HG03139 (cell line): ENCODE results near the gene EFCAB5.
"Not testable (repeated sequence)": the region's sequence is repeated elsewhere in the genome, so short reads cannot be mapped to it uniquely, and the experiment has no call there.

Experiments used
- ATAC-seq: cut with Tn5 transposase; IDR thresholded peaks from one replicate; pipeline ENCODE4 v1.9.1; 2021; ENCODE audit not compliant: unreplicated experiment

EFCAB5 gene

GRCh38 chr17:30092886-30093285 is 151.5 kb downstream of the EFCAB5 start:
- no peak for ATAC-seq

- no peak for ATAC-seq
Measured at GRCh38 chr17:30093463-30094147, 152.2 kb downstream of the EFCAB5 start.

- no peak for ATAC-seq
Measured at GRCh38 chr17:30095507-30096244, 154.2 kb downstream of the EFCAB5 start.

DNA sequence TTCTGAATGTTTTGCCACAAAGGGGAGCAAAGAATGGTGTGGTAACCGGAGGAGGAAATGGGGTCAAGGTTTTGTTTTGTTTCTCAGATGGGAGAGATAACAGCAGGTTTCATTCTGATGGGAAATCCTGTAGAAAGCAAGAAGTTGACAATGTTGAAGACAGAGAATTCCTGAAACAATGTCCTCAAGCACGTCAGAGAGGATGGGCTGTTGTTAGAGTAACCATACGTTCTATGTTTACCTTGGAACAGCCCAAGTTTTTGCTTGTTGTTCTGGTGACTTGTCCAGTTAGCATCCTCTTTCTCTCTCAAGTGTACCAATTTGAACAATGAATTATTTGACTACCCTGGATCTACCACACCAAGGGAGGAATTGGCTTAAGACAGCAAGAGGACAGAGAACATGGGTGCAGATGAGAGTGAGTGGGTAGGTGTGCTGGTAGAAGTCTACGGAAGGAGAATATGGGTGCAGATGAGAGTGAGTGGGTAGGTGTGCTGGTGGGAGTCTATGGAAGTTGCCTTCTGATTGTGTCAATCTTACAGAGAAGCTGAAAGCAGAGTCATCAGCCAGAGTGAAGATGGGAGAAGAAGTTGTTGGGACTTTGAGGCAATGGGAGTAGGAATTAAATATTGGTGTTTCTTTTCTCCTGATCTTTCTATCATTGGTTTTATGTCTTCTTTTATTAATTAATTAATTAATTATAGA is 160.4 kb downstream of the EFCAB5 start:
- no peak for ATAC-seq

DNA sequence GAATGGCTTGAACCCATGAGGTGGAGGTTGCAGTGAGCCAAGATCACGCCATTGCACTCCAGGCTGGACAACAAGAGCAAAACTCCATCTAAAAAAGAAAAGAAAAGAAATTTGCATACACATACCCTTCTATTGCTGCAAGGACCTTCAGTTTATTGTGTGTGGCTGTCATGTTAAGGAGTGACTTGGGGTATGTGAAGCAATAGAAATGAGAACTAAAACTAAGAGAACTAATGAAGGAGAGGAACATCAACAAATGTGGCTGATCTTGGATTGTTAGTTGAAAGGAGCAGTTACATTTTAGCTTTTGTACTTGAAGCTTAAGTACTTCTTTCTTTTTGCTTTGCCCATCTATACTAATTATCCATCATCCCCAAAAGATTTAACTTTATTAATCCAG is 162.5 kb downstream of the EFCAB5 start:
- ATAC-seq = no peak

GRCh38 chr17:30104575-30105339 is 163.3 kb downstream of the EFCAB5 start:
- peak; percentile 61 for ATAC-seq

GRCh38 chr17:30112794-30113193 is 171.4 kb downstream of the EFCAB5 start:
- no peak for ATAC-seq

GRCh38 chr17:30113213-30113612 is 171.8 kb downstream of the EFCAB5 start:
- no peak for ATAC-seq

DNA sequence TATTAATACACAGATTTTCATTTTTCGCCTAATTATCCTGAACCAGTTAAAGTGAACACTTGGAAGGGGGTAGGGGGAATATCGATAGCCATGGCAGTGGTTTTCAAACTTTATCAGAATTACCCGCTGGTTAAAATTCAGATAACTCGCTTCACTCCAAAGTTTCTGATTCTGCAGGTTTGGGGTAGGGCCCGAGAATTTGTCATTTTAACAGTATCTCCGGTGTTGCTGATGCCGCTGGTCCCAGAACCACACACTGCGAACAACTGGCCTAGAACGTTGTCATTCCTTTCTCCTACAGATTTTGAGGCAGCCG is 174.9 kb downstream of the EFCAB5 start:
- no peak for ATAC-seq

- peak; percentile 66 for ATAC-seq
Measured at GRCh38 chr17:30116661-30117551, 175.5 kb downstream of the EFCAB5 start, which contains the start of gene NSRP1. TSS of gene NSRP1 (plus strand) at chr17:30116816. CDS start at chr17:30116844, 28 bp downstream.

DNA sequence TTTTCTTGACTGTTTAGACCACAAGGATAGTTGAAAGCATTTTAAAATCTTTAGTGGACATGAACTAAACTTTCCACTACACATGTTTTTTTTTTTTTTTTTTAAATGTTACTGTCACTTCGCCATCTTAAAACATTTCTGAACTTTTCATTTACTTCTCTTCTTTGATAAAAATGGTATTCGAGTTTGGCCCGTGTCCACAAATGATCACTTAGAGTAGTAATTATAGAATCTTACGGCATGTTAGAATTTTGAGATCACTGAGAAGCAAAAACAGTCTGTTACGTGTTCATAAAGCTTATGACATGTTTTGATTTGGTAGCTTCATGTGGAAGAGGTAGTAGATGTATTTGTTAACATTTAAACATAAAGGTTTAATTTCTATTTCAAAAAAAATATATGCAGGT is 176.2 kb downstream of the EFCAB5 start:
- ATAC-seq = no peak

DNA sequence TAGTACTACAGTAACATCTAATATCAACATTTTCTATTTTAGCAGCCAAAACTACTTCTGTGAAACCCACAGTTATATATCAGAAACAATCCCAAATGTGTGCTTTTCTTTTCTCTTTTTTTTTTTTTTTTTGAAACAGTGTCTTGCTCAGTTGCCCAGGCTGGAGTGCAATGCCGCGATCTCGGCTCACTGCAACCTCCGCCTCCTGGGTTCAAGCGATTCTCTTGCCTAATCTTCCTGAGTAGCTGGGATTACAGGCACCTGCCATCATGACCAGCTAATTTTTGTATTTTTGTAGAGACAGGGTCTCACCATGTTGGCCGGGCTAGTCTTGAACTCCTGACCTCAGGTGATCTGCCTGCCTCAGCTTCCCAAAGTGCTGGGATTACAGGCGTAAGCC is 177.2 kb downstream of the EFCAB5 start:
- not testable (repeated sequence) for ATAC-seq

GRCh38 chr17:30124273-30124796 is 182.9 kb downstream of the EFCAB5 start:
- no peak for ATAC-seq

DNA sequence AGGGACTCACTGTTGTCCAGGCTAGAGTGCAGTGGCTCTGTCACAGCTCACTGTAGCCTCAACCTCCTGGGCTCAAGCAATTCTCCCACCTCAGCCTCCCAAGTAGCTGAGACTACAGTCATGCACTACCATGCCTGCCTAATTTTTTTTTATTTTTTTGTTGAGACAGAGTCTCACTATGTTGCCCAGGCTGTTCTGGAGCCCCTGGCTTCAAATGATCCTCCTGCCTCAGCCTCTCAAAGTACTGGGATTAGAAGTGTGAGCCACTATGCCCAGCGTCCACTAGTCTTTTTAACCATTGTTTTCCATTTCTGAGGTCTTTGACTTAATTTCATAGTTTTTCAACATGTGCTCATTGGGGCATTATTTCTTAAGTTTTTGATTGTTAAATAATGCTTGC is 188.7 kb downstream of the EFCAB5 start:
- ATAC-seq = no peak

DNA sequence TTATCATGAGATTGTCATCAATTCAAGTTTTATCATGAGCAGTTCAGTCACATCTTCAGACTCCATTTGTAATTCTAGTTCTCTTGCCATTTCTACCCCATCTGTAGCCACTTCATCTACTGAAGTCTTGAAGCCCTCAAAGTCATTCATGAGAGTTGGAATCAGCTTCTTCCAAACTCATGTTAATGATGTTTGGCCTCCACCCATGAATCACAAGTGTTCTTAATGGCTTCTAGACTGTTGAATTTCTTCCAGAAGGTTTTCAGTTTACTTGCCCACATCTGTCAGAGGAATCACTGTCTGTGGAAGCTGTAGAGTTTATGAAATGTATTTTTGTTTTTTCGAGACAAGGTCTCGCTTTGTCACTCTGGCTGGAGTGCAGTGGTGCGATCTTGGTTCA is 191.2 kb downstream of the EFCAB5 start:
- ATAC-seq = no peak

GRCh38 chr17:30133197-30133596 is 191.8 kb downstream of the EFCAB5 start:
- no peak for ATAC-seq

GRCh38 chr17:30134551-30134950 is 193.1 kb downstream of the EFCAB5 start:
- no peak for ATAC-seq

DNA sequence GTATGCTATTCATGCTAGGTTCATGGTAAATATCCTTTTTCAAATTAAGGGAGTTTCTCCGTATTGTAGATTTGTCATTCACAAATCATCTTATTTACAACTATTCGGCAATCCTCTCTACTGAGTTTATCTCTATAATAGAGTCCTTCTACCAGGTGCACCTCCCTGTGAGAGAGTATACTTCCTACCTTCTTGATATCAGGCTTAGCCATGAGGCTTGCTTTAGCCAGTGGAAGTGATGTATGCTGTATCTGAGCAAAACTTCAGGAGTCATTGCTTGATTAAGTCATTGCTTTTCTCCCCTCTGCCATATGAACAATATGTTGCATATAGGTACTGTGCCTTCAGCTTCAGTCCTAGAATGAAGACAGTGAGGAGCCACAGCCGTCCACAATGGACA is 195.7 kb downstream of the EFCAB5 start:
- ATAC-seq = no peak

GRCh38 chr17:30147860-30148259 is 206.4 kb downstream of the EFCAB5 start:
- ATAC-seq = not testable (repeated sequence)

- ATAC-seq = no peak
Measured at GRCh38 chr17:30148376-30148775, 206.9 kb downstream of the EFCAB5 start.
